Esophagus squamous epithelium (tissue), 5 donors: ENCODE data around the gene ZNF407. TPM values are rescaled to one million over a fixed set of nuclear protein-coding genes. Genes with fewer than 3 reads are reported as not detected.

Experiments
- DNase-seq: peaks from one replicate; lab custom pipeline; 2025; lab: John Stamatoyannopoulos, UW
- H3K27ac ChIP-seq, 4 donors: fragments of 200-600 bp; sonication (generic); one replicate each; pipeline ENCODE4 v1.5.1; 2016 to 2019; ENCODE audit warnings: mild to moderate bottlenecking in 1 of 4
- H3K27me3 ChIP-seq, 4 donors: fragments of 200-600 bp; sonication (generic); 1 replicate in 3 of 4; 2 replicates in 1 of 4; pipeline versions ENCODE4 v1.5.1 to v1.6.0; 2017 to 2021; ENCODE audit warnings: antibody characterized with exemption in 1 of 4
- H3K36me3 ChIP-seq, 3 donors: fragments of 200-600 bp; sonication (generic); one replicate each; pipeline ENCODE4 v1.5.1; 2016 to 2019
- H3K4me1 ChIP-seq, 3 donors: fragments of 200-600 bp; sonication (generic); one replicate each; pipeline ENCODE4 v1.5.1; 2017 to 2019
- H3K4me3 ChIP-seq, 4 donors: fragments of 200-600 bp; sonication (generic); 1 replicate in 3 of 4; 2 replicates in 1 of 4; pipeline ENCODE4 v1.5.1; 2016 to 2019; ENCODE audit warnings: mild to moderate bottlenecking in 2 of 4, moderate library complexity in 1 of 4
- H3K9me3 ChIP-seq, 3 donors: fragments of 200-600 bp; sonication (generic); one replicate each; pipeline ENCODE4 v1.5.1; 2016 to 2019
- POLR2A ChIP-seq, 4 donors: fragments of 450-650 bp; IDR thresholded peaks; one replicate each; pipeline ENCODE4 v1.6.1; 2017; ENCODE audit warnings: antibody characterized with exemption in 4 of 4, mild to moderate bottlenecking in 4 of 4, moderate library complexity in 3 of 4
- WGBS, 2 donors: methylation state at CpG; one replicate each; pipeline ENCODE4 v1.1.5; 2018; 5-methylcytosine and 5-hydroxymethylcytosine counted together
- intact Hi-C: fragments of 100-400 bp; cut with DNase I; formaldehyde crosslinking; loops from one replicate; pipeline ENCODE4 v1.15.0; 2022
- total RNA-seq, 4 donors: library from RNA; depleted of rRNA; stranded (reverse); fragments of >200 nt; gene quantifications; one replicate each; pipeline ENCODE4 v1.1.0, GENCODE V29; 2016
- TF ChIP-seq, protein P1 (sequence below), 6 experiments: fragments of 450-650 bp in 4 of 6; fragments of 200-600 bp in 2 of 6; sonication (generic) in 2 of 6; IDR thresholded peaks; one replicate each; pipeline ENCODE4 v1.5.1; 2016 to 2019; ENCODE audit warnings: antibody characterized with exemption in 6 of 6, mild to moderate bottlenecking in 4 of 6, moderate library complexity in 4 of 6
- donor health status: DM: yes; HTN: yes; CAD: no.

ZNF407 gene
- total RNA-seq, 4 donors from 2014 or later: 6.4 to 21.2 (median 13.1) TPM

DNA sequence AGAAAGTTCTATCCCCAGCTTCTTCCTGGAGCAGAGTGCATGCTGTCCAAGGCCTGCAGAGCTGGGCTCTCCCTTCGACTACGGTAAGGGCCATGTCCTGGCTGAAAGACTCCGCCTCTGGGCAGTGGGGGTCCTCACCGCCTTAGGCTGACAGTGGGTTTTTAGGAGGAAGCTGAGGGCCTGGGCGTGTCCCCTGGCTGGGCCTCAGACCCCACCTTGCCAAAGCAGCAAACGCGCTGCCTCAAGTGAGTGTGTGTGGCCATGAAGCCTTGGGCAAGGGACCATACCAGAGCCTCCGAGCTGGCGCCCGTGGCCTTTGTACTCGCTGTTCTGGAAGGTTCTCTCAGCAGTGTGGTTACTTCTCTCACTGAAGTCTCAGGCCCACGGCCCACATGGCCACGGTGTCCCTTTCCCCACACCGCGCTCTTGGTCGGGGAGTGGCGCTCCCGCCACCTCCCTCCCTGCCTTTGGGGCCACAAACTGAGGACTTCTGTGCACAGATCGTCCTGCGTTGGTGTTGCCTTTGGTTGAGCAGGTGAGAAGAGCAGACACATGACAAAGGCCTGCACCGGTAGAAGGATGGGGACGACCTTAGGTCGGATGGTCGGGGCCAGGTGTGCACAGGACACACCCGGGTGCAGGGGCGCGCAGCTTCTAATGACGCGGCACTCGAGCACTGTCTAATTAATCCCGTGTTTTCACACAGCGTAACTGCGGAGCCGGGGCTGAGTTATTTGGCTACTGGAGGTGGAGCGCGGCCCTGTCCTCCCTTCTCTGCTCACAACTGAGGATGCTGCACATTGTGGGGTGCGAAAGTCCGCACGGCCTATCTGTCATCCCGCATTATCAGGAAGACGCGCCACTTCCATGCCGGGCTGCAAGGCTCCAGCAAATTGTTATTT lies 489.7 kb downstream of the ZNF407 start:
- H3K4me3 ChIP-seq: no peak overlapping the region
- intact Hi-C loops: no loop called here
- 92 to 94% methylated on average over 20 to 32 of the region's 43 CpGs for WGBS, 2 donors
- no peaks in the 10 kb centered on the region for H3K4me1 ChIP-seq
- H3K27ac ChIP-seq: no peak overlapping the region
- TF ChIP-seq POLR2A (IDR thresholded peaks at IDR 0.05): no peak
- TF ChIP-seq, protein P1, sequence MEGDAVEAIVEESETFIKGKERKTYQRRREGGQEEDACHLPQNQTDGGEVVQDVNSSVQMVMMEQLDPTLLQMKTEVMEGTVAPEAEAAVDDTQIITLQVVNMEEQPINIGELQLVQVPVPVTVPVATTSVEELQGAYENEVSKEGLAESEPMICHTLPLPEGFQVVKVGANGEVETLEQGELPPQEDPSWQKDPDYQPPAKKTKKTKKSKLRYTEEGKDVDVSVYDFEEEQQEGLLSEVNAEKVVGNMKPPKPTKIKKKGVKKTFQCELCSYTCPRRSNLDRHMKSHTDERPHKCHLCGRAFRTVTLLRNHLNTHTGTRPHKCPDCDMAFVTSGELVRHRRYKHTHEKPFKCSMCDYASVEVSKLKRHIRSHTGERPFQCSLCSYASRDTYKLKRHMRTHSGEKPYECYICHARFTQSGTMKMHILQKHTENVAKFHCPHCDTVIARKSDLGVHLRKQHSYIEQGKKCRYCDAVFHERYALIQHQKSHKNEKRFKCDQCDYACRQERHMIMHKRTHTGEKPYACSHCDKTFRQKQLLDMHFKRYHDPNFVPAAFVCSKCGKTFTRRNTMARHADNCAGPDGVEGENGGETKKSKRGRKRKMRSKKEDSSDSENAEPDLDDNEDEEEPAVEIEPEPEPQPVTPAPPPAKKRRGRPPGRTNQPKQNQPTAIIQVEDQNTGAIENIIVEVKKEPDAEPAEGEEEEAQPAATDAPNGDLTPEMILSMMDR (IDR thresholded peaks at IDR 0.05): no peak
- H3K36me3 ChIP-seq: no peaks in the 10 kb centered on the region
- H3K27me3 ChIP-seq: no peaks in the 10 kb centered on the region
- peaks cover 0 to 9% (median 0%) of the 10 kb centered on the region in 3 donors for H3K9me3 ChIP-seq
- DNase-seq: no peak

DNA sequence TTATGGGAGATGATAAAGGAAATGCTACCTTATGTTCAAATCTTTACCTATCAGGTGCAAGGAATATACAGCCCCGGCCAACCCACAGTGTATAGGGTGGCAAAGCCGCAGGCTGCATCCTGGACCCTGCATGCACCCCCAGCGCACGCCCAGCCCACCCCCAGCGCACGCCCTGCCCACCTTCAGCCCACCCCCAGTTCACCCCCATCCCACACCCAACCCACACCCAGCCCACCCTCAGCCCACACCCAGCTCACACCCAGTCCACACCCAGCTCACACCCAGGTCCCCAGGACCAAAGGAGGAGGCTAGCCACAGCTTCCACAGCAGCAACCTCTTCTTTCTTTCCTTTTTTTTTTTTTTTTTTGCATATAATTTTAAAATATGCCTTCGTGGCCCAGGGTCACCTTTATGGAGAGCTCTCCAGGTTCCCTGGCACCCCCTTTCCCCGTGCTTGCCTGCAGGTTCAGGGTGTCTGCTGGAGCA lies 490.4 kb downstream of the ZNF407 start:
- WGBS, 2 donors: 67 to 84% methylated on average over 1 to 4 of the region's 8 CpGs
- no peaks in the 10 kb centered on the region for H3K36me3 ChIP-seq
- H3K4me3 ChIP-seq: no peak overlapping the region
- H3K27ac ChIP-seq: no peak overlapping the region
- peaks cover 0 to 2% (median 0%) of the 10 kb centered on the region in 3 donors for H3K9me3 ChIP-seq
- no peak for DNase-seq
- intact Hi-C loops: no loop called here
- no peak for TF ChIP-seq POLR2A (IDR thresholded peaks at IDR 0.05)
- TF ChIP-seq, protein P1 (IDR thresholded peaks at IDR 0.05): no peak
- no peaks in the 10 kb centered on the region for H3K27me3 ChIP-seq
- H3K4me1 ChIP-seq: no peaks in the 10 kb centered on the region

DNA sequence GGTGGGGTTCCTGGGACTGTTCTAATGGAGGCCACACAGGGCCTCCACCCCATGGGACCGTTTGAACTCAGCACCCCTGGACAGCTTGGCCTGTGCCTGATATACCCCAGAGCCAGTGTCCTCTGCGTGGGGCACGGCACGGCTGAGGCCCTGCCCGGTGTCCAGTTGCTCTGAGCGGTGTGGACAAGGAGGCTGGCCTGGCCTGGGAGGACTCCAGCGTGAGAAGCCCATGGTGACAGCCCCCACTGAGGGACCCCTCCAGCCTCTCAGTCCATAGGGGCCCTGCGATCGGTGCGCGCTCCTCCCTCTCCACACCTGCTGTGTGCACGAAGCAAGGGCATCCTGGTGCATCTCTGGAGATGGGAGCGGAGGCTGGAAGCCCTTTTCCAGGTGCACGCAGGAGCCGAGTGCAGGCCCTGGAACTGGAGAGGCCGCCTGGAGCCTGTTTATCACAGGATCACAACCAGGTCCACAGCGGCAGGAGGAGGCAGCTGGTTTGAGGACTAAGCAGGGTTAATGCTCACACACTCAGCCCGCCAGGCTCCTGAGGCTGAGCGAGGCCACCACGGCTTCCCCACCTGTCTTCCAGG lies 491.0 kb downstream of the ZNF407 start:
- Histone ChIP-seq H3K27me3 (no peaks in the 10 kb centered on the region), H3K27ac (no peak overlapping the region), H3K9me3 (no peaks in the 10 kb centered on the region), H3K4me3 (no peak overlapping the region), H3K36me3 (no peaks in the 10 kb centered on the region), H3K4me1 (no peaks in the 10 kb centered on the region)
- WGBS, 2 donors: 93 to 100% methylated on average over 3 of the region's 20 CpGs
- TF ChIP-seq, protein P1 (IDR thresholded peaks at IDR 0.05): no peak
- no peak for TF ChIP-seq POLR2A (IDR thresholded peaks at IDR 0.05)
- no peak for DNase-seq
- intact Hi-C loops: no loop called here

DNA sequence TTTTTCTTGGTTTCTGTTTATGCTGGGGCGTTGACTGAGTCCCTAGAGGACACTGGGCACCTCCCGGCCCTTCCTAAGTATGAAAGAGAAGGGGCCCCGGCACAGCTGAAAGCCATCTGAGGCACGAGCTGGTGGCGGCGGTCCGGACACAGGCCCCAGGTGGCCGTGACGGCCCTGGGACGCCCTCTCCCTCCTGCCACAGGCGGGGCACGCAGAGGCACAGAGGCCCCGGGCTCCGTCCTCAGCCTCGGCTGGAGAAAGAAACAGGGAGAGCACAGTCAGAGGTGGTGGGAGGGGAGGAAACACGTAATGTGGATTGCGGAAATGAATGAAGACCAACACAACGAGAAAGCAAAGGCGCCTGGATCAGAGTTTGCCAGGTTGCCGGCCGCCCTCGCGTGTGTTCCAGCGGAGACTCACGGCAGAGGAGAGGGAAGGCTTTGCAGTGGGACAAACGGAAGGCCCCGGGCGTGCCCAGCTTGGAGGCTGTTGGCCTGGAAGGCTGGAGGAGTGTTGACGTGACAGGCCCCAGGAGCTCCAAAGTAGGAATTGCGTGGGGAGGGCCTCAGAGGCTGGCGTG lies 492.2 kb downstream of the ZNF407 start:
- Histone ChIP-seq H3K4me1 (no peaks in the 10 kb centered on the region), H3K27me3 (no peaks in the 10 kb centered on the region), H3K4me3 (no peak overlapping the region), H3K27ac (no peak overlapping the region), H3K36me3 (no peaks in the 10 kb centered on the region), H3K9me3 (no peaks in the 10 kb centered on the region)
- DNase-seq: no peak
- WGBS, 2 donors: 82 to 85% methylated on average over 16 to 20 of the region's 31 CpGs
- intact Hi-C loops: no loop called here
- no peak for TF ChIP-seq POLR2A (IDR thresholded peaks at IDR 0.05)
- TF ChIP-seq, protein P1 (IDR thresholded peaks at IDR 0.05): no peak
